CD4-positive, alpha-beta T cell treated with Interleukin-4 for 4 hours (primary cell): ENCODE results near the gene S100A2.
A peak's percentile ranks its signal among the peaks of the same experiment; 100 is the strongest.
"Not testable (repeated sequence)": the region's sequence is repeated elsewhere in the genome, so short reads cannot be mapped to it uniquely, and the experiment has no call there.

Experiments
- DNase-seq: peaks from one replicate; pipeline ENCODE4 v3.0.0-alpha.2; 2020

S100A2 gene

DNA sequence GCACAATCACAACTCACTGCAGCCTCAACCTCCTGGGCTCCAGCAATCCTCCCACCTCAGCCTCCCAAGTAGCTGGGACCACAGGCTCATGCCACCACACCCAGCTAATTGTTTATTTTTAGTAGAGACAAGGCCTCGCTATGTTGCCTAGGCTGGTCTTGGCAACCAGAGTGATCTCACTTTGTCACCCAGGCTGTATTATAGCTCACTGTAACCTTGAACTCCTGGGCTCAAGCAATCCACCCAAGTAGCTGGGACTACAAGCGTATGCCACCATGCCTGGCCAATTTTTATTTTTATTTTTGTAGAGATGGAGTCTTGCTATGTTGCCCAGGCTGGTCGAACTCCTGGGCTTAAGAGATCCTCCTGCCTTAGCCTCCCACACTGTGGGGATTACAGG lies 3.6 kb downstream of the S100A2 start:
- DNase-seq = not testable (repeated sequence)

DNA sequence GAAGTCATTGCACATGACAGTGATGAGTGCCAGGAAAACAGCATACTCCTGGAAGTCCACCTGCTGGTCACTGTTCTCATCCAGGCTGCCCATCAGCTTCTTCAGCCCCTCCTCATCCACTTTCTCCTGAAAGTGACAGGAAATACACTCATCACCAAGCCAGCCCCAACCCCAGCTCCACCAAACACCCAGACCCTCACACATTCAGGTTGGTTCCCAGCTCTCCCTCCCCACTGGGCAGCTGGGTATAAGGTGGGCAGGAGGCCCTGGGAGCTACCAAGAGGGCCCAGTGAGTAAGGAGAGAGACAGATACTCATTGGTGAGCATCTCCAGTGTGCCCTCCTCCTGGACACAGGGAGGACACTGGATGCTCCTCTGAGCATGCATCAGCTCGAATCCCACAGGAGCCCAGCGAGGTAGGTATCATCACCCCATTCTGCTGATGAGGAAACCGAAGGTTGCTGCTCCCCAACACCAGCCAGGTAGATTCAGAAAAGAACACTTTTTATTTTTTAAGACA lies 4.1 kb downstream of the S100A2 start:
- no peak for DNase-seq

DNA sequence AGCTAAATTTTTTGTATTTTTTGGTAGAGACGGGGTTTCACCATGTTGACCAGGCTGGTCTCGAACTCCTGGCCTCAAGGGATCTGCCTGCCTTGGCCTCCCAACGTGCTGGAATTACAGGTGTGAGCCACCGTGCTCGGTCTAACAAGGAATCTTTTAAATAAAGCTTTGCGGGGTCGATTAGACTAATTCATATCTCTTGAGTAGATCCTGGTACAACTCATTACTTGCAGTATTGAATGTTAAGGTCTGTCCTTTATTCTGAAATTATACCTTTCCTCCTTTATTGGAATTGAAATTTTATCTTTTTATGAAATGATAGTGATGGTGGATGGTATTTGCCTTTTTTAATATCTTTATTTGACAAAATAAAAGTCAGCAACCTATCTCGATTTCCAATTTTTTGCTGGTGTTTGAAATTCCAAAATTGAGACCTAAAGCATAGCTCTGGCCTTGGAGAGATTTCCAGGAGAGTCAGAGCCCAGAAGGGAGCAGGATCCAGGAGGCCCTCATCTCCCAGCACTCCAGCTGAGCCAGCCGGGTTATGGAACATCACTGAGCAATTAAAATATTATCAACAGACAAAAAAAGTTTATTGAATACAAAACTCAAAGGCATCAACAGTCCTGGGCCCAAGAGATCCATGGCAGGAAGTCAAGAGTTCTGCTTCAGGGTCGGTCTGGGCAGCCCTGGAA lies 4.7 kb downstream of the S100A2 start:
- DNase-seq = no peak

DNA sequence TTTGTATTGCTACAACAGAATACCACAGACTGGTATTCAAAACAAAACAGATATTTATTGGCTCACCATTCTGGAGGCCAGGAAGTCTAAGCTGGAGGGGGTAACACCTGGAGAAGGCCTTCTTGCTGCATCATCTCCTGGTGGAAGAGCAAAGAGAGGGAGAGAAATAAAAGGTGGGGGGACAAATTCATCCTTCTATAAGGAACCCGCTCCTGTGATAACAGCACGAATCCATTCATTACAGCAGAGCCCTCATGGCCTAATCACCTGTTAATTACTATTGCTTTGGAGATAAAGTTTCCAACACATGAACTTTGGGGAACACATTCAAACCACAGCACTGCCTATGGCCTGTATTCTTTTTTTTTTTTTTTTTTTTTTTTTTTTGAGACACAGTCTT lies 5.4 kb downstream of the S100A2 start:
- DNase-seq = no peak

DNA sequence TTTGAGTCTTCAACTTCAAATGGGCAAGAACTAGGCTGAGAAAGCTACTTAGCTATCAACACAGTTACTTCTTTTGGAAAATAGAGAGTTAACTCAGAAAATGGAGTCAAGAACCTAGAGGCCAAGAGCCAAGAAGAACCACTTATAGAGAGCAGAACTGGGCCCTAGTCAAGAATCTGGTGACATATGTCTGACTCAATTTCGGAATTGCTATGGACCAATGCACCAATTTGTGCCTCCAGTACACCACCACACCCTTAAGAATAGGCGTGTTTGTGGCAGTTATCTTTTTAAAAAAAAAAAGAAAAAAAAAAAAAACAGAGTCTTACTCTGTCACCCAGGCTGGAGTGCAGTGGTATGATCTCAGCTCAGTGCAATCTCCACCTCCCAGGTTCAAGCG lies 7.8 kb downstream of the S100A2 start:
- DNase-seq = no peak

DNA sequence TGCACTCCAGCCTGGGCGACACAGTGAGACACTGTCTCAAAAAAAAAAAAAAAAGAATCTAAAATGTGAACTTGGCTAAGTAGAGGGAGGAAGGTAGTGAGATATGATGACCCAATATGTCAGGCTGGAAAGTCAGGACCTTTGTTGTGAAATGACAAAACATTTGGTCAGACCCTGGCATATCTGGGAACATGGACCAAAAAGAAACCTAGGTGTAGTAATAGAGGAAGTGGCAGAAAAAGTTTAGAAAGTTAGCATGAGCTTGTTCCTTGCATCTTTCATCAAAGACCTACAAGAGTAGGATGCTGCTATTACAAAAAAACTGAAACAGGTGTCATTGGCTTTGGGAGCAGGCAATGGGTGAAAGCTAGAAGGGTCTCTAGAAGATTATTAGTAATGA lies 9.3 kb downstream of the S100A2 start:
- no peak for DNase-seq

DNA sequence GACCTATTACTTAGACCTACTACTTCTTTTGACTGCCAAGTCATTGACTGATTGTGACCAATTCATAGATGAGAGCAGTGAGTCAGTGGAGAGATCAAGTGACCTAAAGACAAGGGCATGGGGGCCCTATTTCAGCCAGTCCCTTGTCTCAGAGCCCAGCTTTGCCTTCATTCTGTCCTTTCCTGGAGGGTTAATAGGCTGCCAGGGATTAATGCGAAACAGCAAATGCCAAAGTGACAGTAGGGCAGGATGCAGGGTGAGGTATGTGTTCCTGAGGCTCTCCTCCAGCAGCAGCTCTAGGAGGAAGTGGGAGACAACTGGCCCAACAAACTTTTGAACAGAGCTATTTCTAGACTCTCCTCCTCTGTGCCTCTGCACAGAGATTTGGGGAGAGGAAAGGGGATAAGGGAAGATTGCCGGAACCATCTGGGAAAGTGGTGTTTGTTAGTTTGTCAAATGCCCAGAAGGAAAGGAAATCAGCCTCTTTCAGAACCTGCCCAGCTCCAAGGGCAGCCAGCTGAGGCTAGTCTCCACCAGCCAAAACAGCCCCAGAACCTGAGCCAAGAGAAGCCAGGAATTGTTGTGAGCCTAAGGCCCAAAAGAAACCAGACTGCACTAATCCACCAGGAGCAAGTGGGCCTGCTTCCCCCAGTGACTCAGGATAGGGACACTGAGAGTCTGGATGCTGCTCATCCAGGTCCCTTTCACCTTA lies 11.7 kb downstream of the S100A2 start:
- DNase-seq = no peak

DNA sequence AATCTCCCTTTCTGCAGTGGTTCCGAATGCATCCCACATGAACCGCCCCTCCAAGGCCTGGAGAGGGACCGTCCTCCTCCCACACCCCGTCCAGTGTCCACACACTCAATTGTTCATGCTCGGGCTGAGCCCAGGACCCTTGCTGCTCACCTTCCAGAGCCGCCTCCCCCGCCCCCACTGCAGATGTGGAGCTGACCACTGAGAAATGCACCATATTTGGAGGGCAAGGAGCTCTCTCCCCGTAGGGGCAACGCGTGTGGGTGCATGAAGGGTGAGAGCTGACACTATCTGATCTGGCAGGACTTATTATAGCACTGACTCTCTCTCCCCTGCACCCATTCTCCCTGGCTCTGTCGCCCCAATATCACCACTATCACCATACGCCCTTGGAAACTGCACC lies 12.5 kb downstream of the S100A2 start:
- no peak for DNase-seq

DNA sequence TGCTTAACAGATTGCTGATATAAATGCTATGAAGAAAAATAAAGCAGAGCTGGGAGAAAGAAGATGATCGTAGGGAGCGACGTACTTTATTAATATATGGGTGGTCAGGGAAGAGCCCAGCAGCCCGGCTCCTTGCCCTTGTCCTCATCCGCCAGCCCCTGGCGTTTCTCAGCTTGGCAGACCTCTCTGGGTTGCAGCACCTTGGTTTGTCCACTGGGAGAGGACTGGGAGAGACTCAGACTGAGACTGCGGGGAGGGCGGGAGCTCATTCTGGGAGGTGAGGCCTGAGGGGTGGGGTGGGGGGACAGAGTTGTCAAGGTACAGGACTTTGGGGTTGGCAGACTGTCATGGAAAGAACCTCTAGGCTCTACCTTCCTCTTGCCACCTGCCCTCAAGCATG lies 13.3 kb downstream of the S100A2 start:
- DNase-seq = no peak

DNA sequence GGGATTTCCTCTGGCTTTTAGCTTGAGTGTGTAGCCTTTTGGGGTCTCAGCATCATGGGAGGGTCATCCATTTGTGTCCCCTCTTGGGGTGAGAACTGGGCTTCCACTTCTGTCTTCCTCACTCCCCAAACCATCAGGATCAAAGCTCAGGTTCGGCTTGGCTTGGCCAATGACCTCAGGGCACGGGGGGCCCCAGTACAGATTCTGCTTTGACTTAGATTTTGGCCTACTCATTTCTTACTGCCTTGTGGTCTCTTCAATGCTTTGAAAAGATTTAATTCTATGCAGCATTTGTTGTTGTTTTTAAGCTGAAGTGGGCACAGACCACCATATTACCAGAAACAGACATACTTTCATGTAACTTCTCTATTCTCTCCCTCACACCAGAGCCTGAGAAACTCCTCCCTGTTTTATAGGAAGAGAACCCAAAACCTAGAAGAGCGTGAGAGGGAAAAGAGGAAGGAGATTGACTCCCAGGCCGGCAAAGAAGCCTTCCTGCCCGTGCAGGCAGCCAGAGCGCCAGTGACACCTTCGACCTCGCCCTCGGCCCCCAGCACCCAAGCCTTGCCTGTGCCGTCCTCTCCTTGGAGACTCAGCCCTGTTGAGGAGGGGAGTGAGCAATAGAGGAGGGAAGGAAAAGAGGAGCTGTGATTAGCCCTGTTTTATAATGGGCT lies 14.7 kb downstream of the S100A2 start:
- DNase-seq = no peak

DNA sequence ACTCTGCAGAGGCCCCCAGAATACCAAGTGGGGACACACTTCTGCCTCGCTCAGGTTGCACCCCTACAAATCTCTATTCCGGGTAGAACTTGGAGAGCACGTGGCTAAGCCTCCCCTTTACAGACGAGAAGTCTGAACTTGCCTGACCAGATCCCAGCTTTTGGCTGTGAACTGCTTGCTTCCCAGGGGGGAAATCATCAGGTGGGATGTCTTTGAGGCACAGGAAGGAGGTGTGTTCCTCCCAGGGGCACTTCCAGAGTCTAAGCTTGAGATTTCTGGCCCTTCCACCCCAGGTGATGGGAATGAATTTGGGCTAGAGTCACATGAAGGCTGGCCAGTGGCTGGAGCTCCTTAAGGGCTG lies 15.3 kb downstream of the S100A2 start:
- DNase-seq = no peak

DNA sequence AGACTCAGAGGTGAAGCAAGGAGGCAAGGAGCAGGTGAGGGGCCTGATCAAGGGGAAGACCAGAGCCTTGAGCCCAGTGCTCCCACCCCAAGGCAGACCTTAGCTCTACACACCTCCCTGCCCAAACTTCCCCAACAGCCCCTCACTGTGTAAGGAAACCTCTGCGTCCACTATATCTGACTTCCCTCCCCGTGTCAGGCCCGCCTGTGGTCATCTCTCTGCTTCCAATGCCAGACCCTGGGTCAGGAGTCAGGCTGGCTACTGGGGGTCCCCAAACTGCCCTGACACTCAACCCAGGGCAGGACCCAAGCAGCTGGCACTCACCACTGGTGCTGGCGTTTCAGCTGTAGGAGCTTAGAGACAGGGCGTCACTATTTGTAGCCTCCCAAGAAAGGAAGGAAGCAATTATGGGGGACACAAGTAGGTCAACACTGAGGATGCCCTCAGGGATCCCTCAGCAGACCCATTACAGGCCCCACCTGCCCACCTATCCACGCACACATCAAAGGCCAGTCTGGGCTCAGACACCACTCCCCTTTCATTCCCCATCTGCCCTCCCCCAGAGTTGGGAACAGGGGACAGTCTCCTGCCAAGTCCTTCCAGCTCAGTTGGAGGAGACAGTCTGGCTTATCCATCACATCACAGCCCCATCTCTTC lies 15.8 kb downstream of the S100A2 start:
- no peak for DNase-seq

DNA sequence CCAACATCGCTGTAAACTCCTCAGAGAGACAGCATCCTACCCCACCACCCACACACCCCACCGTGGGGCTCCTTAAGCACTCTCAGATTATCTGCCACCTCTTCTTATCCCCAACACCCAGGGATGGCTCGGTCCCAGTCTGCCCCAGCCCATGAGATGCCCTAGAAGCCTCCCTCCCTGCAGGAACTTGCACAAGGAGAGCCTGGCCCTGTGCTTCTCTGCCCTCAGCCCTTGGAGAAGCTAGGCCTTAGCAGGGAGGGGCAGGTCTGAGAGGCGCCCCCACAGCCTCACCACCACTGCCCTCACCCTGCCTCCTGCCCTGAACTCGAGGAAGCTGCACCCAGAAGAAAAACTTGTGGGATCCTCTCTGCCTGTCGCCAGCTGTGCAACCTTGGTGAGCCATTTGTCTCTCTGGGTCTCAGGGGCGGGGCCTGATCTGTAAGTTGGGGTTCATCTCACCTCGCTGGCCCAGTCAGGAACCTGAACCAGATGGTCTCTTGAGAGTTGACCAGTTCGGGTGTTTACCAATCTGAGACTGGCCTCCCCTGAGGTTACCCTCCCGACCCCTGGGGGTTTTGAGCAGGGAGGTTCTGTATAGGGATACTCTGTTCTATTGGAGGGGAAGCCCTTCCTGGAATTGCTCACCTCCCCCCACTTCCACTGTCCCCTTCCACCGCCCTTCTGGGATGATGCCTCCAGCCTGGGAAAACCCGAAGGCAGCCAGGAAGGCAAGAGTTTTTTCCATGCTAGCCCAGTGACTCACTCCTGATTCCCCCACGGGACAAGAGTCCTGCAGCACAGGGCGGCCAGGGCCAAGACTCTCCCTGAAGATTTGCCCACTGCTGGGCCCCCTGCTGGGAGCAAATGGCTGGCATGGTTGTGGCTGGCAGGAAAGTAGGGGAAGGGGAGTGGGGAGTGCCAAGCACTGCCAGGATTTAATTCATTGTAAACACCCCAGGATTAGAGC lies 16.6 kb downstream of the S100A2 start, which contains the start of gene S100A3:
TSS of gene S100A3 (minus strand) at position 537 of the 967 bp plus-strand sequence. CDS start 773 bp downstream, outside the sequence.
- DNase-seq = no peak

DNA sequence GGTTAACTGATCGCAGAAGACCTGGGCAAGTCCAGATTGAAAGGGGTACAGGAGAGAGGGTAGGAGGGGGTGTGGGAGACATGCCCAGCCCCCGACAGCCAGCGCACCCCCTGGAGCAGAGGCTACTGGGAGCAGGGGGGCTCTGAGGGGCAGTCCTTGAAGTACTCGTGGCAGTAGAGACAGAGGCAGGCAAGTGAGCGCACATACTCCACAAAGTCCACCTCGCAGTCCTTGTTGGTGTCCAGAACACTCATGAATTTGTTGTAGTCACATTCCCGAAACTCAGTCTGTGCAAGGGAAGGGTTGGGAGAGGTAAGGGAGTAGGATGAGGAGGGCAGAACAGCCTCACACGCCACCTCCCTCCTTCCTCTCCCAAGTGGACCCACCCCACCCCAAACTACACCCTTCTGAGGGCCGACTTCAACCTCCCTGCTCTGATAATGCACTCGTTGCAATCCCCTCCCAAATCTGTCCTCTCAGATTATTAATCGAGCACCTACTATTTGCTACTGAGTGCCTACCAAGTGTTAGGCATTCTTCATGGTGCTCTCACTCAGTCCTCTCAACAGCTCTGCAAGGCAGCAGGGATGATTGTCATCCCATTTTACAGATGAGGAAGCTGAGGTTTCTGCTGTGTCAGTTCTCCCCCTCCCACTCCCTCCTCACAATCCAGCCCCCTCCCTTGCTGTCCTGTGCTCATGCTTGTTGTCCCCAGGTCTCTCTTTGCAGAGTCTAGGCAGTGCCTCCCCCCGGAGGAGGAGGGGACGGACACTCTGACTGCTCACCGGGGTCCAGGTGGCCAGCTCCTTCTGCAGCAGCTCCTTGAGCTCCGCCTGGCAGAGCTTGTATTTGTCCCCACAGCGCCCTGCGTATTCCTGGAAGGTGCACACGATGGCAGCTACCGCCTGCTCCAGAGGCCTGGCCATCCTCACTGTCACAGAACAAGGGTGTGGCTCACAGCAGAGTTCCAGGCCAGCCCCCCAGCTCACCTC lies 17.8 kb downstream of the S100A2 start:
- no peak for DNase-seq

DNA sequence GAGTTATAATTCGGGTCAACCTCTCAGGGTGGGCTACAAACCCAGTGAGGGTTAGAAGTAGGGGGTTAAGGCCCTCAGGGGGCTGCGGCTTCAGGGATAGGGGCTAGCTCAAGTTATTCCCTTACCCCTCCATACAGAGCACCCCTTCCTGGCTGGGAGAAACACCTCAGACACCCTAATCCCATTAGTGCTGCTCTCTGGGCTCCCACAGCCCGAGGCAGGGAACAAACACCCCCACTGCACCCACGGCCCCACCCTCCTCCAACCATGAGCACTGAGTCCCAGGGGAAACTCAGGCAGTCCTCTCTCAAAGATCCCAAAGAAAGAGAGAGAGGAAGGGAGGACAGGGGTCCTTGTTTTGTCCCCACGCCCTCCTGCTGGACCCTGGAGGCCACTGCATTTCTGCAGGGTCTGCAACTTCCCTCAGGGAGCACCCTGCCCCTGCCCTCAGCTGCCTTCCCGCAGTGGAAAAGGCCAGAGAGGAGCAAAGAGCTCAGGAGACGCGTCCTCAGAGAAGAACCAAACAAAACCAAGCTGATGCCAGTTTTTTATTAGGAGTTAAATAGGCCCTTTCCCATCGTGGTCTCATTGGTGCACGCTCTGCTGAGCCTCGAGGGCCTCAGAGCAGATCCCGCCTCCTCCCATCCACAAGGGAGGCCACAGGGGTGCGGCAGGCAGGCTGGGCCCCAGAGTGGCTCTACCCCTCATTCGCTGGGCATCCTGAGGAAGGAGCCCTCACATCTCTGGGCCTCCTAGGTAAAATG lies 18.7 kb downstream of the S100A2 start:
- DNase-seq = no peak

DNA sequence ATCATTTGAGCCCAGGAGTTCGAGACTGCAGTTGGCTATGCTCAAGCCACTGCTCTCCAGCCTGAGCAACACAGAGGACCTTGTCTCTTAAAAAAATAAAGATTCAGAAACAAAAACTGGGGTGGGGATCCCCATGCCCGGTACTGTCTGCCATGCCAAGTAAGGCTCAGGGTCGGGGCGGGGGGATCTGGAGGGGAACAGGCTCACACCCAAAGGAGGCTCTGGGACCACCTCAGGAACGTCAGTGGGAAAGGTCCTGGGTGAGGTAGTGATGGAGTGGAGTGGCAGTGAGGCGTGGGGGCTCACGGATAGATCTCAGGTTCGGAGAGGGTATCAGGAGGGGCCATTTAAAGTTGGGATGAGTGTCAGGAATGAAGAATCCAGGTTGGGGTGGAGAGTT lies 19.3 kb downstream of the S100A2 start:
- DNase-seq = no peak

DNA sequence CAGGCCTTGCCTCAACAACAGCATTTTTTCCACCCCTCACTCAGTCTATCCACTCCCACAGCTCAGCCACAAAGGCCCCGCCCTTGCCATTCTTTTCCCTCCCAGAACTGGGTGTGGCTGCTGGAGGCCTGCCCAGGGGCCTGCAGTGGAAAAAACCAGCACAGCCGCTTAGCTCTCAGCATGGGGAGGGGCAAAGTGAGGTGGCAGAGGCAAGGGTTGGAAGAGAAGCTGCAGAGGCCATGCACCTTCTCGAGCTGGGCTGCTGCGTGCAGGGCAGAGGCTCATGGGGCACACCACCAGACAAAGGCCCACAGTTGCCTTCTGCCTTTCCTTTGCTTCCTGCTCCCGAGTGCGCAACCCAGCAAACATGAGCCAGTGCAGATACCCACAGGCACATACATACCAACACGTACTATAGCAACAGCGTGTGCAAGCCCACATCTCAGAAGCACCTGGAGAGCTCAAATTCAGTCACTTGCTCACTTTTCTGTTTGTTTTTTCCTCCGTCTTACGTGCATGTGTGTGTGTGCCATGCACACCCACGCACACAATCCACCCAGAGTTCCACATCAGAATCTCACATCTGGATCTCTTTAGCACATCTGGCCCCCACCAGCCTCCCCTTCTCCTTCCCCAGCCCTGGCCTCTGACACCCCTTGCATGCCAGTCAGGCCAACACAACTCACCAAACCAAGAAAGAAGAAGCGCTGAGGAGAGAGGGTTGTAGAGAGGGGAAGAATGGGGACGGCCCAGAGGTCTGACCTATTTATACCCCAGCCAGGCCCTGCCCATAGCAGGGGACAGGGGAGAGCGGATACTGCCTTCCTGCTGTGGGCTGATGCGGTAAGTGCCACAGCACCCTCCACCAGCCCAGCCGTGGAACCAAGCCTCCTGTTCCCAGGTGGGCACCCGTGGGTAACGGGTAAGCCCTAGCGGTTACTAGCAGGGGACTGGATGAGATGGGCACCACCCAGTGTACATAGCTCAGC lies 20.3 kb downstream of the S100A2 start, which contains the start of gene S100A4:
TSS of gene S100A4 (minus strand) at position 740 of the 989 bp plus-strand sequence. CDS start 1,012 bp downstream, outside the sequence.
- DNase-seq = peak; percentile 94

DNA sequence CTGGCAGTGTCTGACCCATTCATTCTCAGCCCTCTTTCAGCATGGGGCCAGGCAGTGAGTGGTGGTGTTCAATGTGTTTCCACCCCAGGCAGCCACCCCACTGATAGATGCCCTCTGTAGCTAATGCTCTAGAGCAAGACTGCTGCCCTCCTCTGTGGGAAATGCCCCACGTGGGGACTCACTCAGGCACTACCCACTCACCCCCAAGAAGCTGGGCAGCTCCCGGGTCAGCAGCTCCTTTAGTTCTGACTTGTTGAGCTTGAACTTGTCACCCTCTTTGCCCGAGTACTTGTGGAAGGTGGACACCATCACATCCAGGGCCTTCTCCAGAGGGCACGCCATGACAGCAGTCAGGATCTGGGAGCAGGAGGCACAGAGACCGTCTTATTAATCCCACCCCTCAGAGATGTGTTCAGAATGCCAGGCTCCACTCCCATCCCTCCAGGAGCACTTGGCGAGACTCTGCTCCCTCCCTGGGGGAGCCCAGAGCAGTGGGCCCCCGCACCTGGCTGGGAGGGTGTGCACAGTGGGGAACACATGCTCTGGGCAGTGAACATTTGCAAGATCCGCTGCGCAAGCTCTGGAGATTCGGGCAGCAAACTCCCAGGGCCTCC lies 21.1 kb downstream of the S100A2 start:
- DNase-seq = no peak
